Peyer's patch (tissue), 4 donors: ENCODE measurements around the gene BCL7B. TPM values are rescaled to one million over a fixed set of nuclear protein-coding genes. Genes with fewer than 3 reads are reported as not detected.

Source experiments
- DNase-seq, 3 donors: peaks; one replicate each; pipeline ENCODE4 v3.0.0-alpha.2; 2017 to 2019
- H3K27ac ChIP-seq, 4 donors: fragments of 200-600 bp; sonication (generic); one replicate each; pipeline ENCODE4 v1.5.1; 2016 to 2019
- H3K27me3 ChIP-seq, 2 donors: fragments of 200-600 bp; sonication (generic); one replicate each; pipeline ENCODE4 v1.5.1; 2019
- H3K36me3 ChIP-seq, 3 donors: fragments of 200-600 bp; sonication (generic); one replicate each; pipeline ENCODE4 v1.5.1; 2016 to 2019
- H3K4me1 ChIP-seq, 4 donors: fragments of 200-600 bp; sonication (generic); one replicate each; pipeline ENCODE4 v1.5.1; 2016 to 2019
- H3K4me3 ChIP-seq, 4 donors: fragments of 200-600 bp; sonication (generic); 1 replicate in 3 of 4; 2 replicates in 1 of 4; pipeline ENCODE4 v1.5.1; 2016 to 2019; ENCODE audit warnings: mild to moderate bottlenecking in 1 of 4
- H3K9me3 ChIP-seq, 4 donors: fragments of 200-600 bp; sonication (generic); one replicate each; pipeline ENCODE4 v1.5.1; 2016 to 2019; ENCODE audit warnings: mild to moderate bottlenecking in 1 of 4
- POLR2A ChIP-seq, 2 donors: fragments of 450-650 bp; IDR thresholded peaks; one replicate each; pipeline ENCODE4 v1.5.1; 2017; ENCODE audit warnings: antibody characterized with exemption in 2 of 2, mild to moderate bottlenecking in 2 of 2, moderate library complexity in 2 of 2
- total RNA-seq, 4 donors: library from RNA; depleted of rRNA; stranded (reverse); fragments of >200 nt; gene quantifications; one replicate each; pipeline ENCODE4 v1.1.0, GENCODE V29; 2016
- TF ChIP-seq, protein P1 (sequence below), 6 experiments: fragments of 450-650 bp in 4 of 6; fragments of 200-600 bp in 2 of 6; sonication (generic) in 1 of 6; IDR thresholded peaks; one replicate each; pipeline ENCODE4 v1.5.1; 2017 to 2019; ENCODE audit warnings: antibody characterized with exemption in 6 of 6, mild to moderate bottlenecking in 3 of 6, moderate library complexity in 1 of 6

The BCL7B gene
- total RNA-seq, 4 donors from 2014 or later, result 63.5 to 73.4 (median 70.6) TPM

- Histone ChIP-seq H3K36me3 (peaks cover 0 to 17% (median 0%) of the 10 kb centered on the region in 3 donors), H3K4me3 (peak within 1 kb of the TSS; percentile 88 to 100 (median 92)), H3K27ac (peak within 1 kb of the TSS; percentile 90 to 94 (median 94)), H3K9me3 (no peaks in the 10 kb centered on the region), H3K27me3 (no peaks in the 10 kb centered on the region), H3K4me1 (peaks cover 0 to 23% (median 4%) of the 10 kb centered on the region in 4 donors)
- peak; percentile 80 to 90 for TF ChIP-seq POLR2A (IDR thresholded peaks at IDR 0.05)
- TF ChIP-seq, protein P1, sequence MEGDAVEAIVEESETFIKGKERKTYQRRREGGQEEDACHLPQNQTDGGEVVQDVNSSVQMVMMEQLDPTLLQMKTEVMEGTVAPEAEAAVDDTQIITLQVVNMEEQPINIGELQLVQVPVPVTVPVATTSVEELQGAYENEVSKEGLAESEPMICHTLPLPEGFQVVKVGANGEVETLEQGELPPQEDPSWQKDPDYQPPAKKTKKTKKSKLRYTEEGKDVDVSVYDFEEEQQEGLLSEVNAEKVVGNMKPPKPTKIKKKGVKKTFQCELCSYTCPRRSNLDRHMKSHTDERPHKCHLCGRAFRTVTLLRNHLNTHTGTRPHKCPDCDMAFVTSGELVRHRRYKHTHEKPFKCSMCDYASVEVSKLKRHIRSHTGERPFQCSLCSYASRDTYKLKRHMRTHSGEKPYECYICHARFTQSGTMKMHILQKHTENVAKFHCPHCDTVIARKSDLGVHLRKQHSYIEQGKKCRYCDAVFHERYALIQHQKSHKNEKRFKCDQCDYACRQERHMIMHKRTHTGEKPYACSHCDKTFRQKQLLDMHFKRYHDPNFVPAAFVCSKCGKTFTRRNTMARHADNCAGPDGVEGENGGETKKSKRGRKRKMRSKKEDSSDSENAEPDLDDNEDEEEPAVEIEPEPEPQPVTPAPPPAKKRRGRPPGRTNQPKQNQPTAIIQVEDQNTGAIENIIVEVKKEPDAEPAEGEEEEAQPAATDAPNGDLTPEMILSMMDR (IDR thresholded peaks at IDR 0.05), result peak in 3 of 6 experiments; percentile 7 to 16 (median 14)
- peak; percentile 99 to 100 (median 100) for DNase-seq
These were observed 21.0 kb upstream of the BCL7B start, which contains the start of gene TBL2 for GRCh38 chr7:73578342-73579128. Gene TBL2, minus strand, starts transcription at chr7:73578579. Its CDS starts 30 bp downstream, at chr7:73578549.

DNA sequence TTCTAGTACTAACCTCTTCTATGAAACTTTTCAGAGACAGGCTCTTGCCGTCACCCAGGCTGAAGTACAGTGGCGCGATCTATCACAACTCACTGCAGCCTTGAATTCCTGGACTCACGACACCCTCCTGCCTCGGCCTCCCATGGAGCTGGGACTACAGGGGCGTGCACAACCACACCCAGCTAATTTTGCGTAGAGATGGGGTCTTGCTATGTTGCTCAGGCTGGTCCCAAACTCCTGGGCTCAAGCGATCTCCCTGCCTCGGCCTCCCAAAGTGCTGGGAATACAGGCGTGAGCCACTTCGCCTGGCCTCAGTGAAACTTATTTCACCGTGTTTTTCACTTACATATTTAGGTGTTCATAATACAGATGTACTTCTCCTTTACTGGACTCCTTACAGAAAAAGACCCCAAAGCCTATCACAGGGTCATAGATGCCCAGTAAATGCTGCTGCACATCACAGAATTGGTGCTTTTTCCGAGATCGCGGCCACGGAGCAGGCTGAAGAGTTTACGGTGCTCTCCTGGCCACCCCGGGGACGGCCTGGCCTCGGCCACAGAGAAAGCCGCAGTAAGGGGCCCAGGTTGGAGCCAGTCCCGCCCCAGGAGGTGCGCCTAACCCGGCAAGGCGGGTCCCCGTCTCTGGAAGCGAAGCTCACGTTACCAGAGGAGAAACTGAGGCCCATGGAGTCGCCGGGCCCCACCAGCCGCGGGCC is 20.3 kb upstream of the BCL7B start:
- DNase-seq, result peak in 1 of 3 donors; percentile 21
- Histone ChIP-seq H3K36me3 (peaks cover 0 to 24% (median 0%) of the 10 kb centered on the region in 3 donors), H3K9me3 (no peaks in the 10 kb centered on the region), H3K4me3 (peak overlapping the region; percentile 88 to 100 (median 92)), H3K27me3 (no peaks in the 10 kb centered on the region), H3K27ac (peak overlapping the region; percentile 90 to 94 (median 94)), H3K4me1 (peaks cover 0 to 23% (median 4%) of the 10 kb centered on the region in 4 donors)
- no peak for TF ChIP-seq POLR2A (IDR thresholded peaks at IDR 0.05)
- TF ChIP-seq, protein P1 (IDR thresholded peaks at IDR 0.05), result no peak

GRCh38 chr7:73573791-73574190 is 16.3 kb upstream of the BCL7B start:
- Histone ChIP-seq H3K4me3 (no peak overlapping the region), H3K36me3 (peaks cover 0 to 61% (median 0%) of the 10 kb centered on the region in 3 donors), H3K27me3 (no peaks in the 10 kb centered on the region), H3K9me3 (no peaks in the 10 kb centered on the region), H3K27ac (no peak overlapping the region), H3K4me1 (peaks cover 0 to 18% (median 4%) of the 10 kb centered on the region in 4 donors)
- no peak for TF ChIP-seq POLR2A (IDR thresholded peaks at IDR 0.05)
- TF ChIP-seq, protein P1 (IDR thresholded peaks at IDR 0.05), result no peak
- DNase-seq, result no peak

DNA sequence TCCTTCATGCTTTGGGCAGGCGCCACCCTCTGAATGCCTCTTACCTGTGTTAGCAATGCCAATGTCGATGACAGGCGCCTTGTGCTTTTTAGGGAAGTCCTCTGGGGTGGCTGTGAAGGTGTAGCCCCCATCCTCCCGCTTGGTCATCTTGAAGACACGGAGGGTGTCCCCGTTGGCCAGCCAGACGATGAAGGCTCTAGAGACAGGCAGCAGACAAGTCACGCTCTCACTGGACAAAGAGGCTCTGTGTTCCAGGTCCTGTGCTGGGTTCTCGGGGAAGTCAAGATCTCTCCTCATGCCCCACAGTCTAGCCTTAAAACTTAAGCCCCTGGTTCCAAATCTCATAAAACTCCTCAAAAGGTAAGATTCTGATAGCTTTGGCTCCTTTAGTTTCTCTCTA is 15.8 kb upstream of the BCL7B start:
- Histone ChIP-seq H3K4me3 (no peak overlapping the region), H3K9me3 (no peaks in the 10 kb centered on the region), H3K36me3 (peaks cover 0 to 61% (median 0%) of the 10 kb centered on the region in 3 donors), H3K4me1 (peaks cover 0 to 18% (median 4%) of the 10 kb centered on the region in 4 donors), H3K27ac (peak overlapping the region in 2 of 4 donors; percentile 11 to 29), H3K27me3 (no peaks in the 10 kb centered on the region)
- DNase-seq, result no peak
- no peak for TF ChIP-seq POLR2A (IDR thresholded peaks at IDR 0.05)
- TF ChIP-seq, protein P1 (IDR thresholded peaks at IDR 0.05), result no peak

DNA sequence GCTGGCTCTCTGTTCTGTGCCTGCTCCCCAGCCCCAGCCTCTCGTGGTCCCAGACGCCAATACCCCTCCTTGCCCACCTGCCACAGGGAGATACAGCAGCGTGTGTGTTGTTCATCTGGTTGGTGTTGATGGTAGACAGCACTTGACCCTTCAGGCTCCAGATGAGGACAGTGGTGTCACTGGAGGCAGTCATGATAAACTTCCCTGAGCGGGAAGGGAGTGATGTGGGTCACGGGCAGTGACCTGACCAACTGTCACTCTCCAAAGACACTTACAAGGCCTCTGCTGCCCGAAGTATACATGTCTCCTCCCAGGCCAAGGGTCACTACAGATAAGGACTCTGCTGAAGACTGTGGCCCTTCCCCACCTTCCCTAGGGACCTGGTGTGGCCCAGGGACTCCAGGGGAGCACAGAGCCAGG is 15.3 kb upstream of the BCL7B start:
- Histone ChIP-seq H3K36me3 (peaks cover 0 to 61% (median 0%) of the 10 kb centered on the region in 3 donors), H3K9me3 (no peaks in the 10 kb centered on the region), H3K27me3 (no peaks in the 10 kb centered on the region), H3K4me1 (peaks cover 0 to 18% (median 4%) of the 10 kb centered on the region in 4 donors), H3K4me3 (no peak overlapping the region), H3K27ac (peak overlapping the region in 2 of 4 donors; percentile 11 to 29)
- TF ChIP-seq POLR2A (IDR thresholded peaks at IDR 0.05), result no peak
- TF ChIP-seq, protein P1 (IDR thresholded peaks at IDR 0.05), result no peak
- peak in 1 of 3 donors; percentile 81 for DNase-seq
